SU-DHL-6 (cell line): ENCODE results near the gene WDR86.

Source experiments
- H2AFZ ChIP-seq: fragments of 200-600 bp; sonication (generic); 2 replicates; pipeline ENCODE4 v1.6.1; 2014; ENCODE audit warnings: low read depth, mild to moderate bottlenecking, moderate library complexity, mixed read lengths, antibody characterized with exemption, low read length; ENCODE audit not compliant: severe bottlenecking
- H3F3A ChIP-seq: fragments of 200-600 bp; shearing (Covaris generic); 2 replicates; pipeline ENCODE4 v1.6.0; 2016; ENCODE audit warnings: antibody characterized with exemption, mild to moderate bottlenecking; ENCODE audit not compliant: insufficient read depth
- H3K27ac ChIP-seq: fragments of 200-600 bp; sonication (generic); 2 replicates; pipeline ENCODE4 v1.5.1; 2016; ENCODE audit warnings: low read depth, mild to moderate bottlenecking, low read length, moderate library complexity, mixed read lengths
- H3K27me3 ChIP-seq: fragments of 200-600 bp; sonication (generic), shearing (Covaris generic); 2 replicates; pipeline ENCODE4 v1.6.0; 2014; ENCODE audit warnings: mild to moderate bottlenecking, low read length
- H3K36me3 ChIP-seq: fragments of 200-600 bp; sonication (generic); 2 replicates; pipeline ENCODE4 v1.6.1; 2014; ENCODE audit warnings: mild to moderate bottlenecking, low read length, mixed read lengths
- H3K4me2 ChIP-seq: fragments of 300-600, 200-600 bp; shearing (Covaris generic), sonication (generic); 2 replicates; pipeline ENCODE4 v1.6.0; 2014; ENCODE audit warnings: low read length, low read depth, mild to moderate bottlenecking; ENCODE audit not compliant: poor library complexity, severe bottlenecking
- H3K4me3 ChIP-seq: fragments of 200-600 bp; sonication (generic); 2 replicates; pipeline ENCODE4 v1.5.1; 2014; ENCODE audit warnings: antibody characterized with exemption, low read length, mild to moderate bottlenecking, mixed read lengths; ENCODE audit not compliant: insufficient read depth, poor library complexity, severe bottlenecking
- H3K79me2 ChIP-seq: fragments of 200-600 bp; sonication (generic); 2 replicates; pipeline ENCODE4 v1.6.1; 2014; ENCODE audit warnings: mild to moderate bottlenecking, low read length, moderate library complexity; ENCODE audit not compliant: insufficient read depth
- H3K9ac ChIP-seq: fragments of 200-600 bp; sonication (generic); 2 replicates; pipeline ENCODE4 v1.7.0; 2014; ENCODE audit warnings: mild to moderate bottlenecking, low read length
- H3K9me2 ChIP-seq: fragments of 200-600 bp; sonication (generic); replicated peaks from 2 replicates; pipeline ENCODE4 v1.6.1; 2014; ENCODE audit warnings: low read length; ENCODE audit not compliant: insufficient read depth
- H3K9me3 ChIP-seq: fragments of 200-600 bp; sonication (generic); 2 replicates; pipeline ENCODE4 v1.6.1; 2014; ENCODE audit warnings: low read length, mixed read lengths; ENCODE audit not compliant: insufficient read depth
- H4K20me1 ChIP-seq: fragments of 200-600 bp; sonication (generic); 2 replicates; pipeline ENCODE4 v1.6.1; 2014; ENCODE audit warnings: low read depth, mild to moderate bottlenecking, antibody characterized with exemption, low read length, moderate library complexity, mixed read lengths
- CTCF ChIP-seq: fragments of 200-600 bp; sonication (generic); IDR thresholded peaks from one replicate; pipeline ENCODE4 v1.5.1; 2017; ENCODE audit warnings: antibody characterized with exemption, mild to moderate bottlenecking, low read length, moderate library complexity; ENCODE audit not compliant: insufficient read depth, poor library complexity, severe bottlenecking
- EZH2phosphoT487 ChIP-seq: fragments of 200-600 bp; sonication (generic), shearing (Covaris generic); conservative IDR thresholded peaks from 2 replicates; pipeline ENCODE4 v1.6.1; 2018; ENCODE audit warnings: mild to moderate bottlenecking, antibody characterized with exemption, low read length, moderate library complexity, mixed read lengths

Gene WDR86

DNA sequence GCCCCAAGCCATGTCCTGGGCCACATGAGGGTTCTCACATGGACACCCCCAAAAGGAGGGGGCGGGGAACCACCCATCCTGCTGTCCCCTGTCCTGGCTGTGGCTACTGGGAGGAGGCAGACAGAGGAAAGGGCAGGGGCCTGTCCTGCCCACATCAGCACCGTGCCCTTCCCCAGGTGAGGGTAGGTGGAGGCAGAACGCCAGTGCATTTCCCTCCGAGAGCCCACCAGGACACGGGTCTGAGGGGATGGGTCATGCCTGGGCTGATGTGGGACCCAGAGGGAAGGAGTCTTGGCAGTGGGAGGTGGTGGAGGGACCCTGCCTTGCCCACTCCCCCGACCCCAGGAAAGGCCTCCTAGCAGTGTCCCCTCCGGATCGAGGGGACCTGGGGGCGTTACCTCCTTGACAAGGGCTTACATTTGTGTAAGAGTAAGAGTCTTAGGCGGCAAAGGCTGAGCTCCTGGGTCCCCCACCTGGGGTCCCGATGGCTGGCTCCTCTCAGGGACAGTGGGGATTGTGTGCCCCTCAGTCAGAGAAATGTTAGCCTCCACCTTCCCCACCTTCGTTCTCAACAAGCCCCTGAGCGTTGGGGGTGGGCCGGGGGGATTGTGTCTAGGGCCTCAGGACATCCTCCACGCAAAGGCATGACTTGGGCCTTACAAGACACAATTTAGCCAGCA, 24.0 kb upstream of the WDR86 start:
- no peak overlapping the region for H3K9ac ChIP-seq
- no peaks in the 10 kb centered on the region for H4K20me1 ChIP-seq
- H3K27ac ChIP-seq = no peak overlapping the region
- no peak for TF ChIP-seq EZH2phosphoT487
- TF ChIP-seq CTCF = no peak
- H3K79me2 ChIP-seq = no peaks in the 10 kb centered on the region
- H3K27me3 ChIP-seq = no peaks in the 10 kb centered on the region
- H3K36me3 ChIP-seq = no peaks in the 10 kb centered on the region
- no peak overlapping the region for H3K4me2 ChIP-seq
- no peak overlapping the region for H3K4me3 ChIP-seq
- no peaks in the 10 kb centered on the region for H3K9me2 ChIP-seq
- no peaks in the 10 kb centered on the region for H3K9me3 ChIP-seq
- H3F3A ChIP-seq = no peaks in the 10 kb centered on the region
- no peak overlapping the region for H2AFZ ChIP-seq

DNA sequence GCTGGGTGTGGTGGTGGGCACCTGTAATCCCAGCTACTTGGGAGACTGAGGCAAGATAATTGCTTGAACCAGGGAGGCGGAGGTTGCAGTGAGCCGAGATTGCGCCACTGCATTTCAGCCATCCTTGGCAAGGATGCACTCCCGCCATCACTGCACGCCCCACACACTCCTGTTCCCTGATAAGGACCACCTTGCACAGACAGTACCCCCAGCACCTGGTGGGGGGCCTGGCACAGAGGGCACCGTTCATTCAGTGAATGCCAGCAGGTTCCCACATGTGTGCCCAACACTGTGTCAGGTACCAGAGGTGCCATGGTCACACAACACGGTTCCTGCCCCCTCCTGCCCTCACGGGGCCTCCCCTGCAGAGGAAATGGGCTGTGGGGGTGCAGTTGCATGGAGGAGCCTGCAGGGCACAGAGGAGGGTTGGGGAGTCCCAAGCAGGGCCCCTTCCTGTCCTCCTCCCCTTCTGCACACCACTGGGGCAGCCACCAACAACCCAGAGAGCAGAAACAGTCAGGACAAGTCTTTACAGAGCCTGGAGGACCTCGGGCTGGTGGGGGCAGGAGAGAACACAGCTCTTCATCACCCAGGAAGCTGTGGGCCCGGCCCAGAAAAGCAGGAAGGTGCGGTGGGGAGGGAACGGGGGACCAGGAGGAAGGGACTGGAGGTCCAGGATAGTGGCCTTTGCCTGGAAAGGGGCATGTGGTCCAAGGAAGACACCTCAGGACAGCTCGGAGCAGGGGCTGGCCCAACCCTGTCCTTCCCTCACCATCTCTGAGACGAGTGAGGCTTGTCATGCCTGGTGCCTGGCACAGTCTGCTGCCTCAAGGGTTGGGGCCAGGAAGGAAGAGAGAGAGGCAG, 23.1 kb upstream of the WDR86 start:
- Histone ChIP-seq H3K36me3 (no peaks in the 10 kb centered on the region), H3K27me3 (no peaks in the 10 kb centered on the region), H2AFZ (no peak overlapping the region), H3K27ac (no peak overlapping the region), H3K4me3 (no peak overlapping the region), H3K9me2 (no peaks in the 10 kb centered on the region), H3K4me2 (no peak overlapping the region), H3K79me2 (no peaks in the 10 kb centered on the region), H3F3A (no peaks in the 10 kb centered on the region), H3K9me3 (no peaks in the 10 kb centered on the region), H3K9ac (no peak overlapping the region), H4K20me1 (no peaks in the 10 kb centered on the region)
- no peak for TF ChIP-seq EZH2phosphoT487

DNA sequence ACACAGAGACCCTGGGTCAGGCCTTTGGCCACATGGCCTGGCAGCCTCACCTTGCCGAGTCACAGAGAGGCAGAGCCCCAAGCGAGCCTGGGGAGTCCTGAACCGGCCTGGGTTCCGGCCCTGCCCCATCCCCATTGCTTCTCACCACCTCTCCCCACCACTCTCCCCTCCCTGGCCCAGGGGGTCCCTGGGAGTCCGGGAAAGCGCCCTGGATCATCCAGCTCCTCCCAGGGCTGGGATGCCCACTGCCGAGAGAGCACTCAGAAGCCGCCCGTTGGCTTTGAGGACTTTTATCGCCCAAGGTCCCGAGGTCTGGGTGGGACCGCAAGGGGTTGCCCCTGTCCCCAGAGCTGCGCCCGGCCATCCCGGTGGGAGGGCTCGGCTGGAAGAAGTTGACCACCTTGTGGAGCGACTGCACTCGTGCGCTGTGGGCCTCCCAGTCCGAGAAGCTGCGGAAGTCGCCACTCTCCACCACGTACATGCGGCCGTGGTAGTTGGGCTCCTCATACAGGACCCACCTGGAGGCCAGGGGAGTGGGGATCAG, 22.0 kb upstream of the WDR86 start:
- H3K27me3 ChIP-seq = no peaks in the 10 kb centered on the region
- TF ChIP-seq CTCF = no peak
- TF ChIP-seq EZH2phosphoT487 = no peak
- H3K9me2 ChIP-seq = no peaks in the 10 kb centered on the region
- no peaks in the 10 kb centered on the region for H3K79me2 ChIP-seq
- no peak overlapping the region for H3K9ac ChIP-seq
- no peak overlapping the region for H3K27ac ChIP-seq
- no peak overlapping the region for H3K4me3 ChIP-seq
- no peaks in the 10 kb centered on the region for H4K20me1 ChIP-seq
- no peaks in the 10 kb centered on the region for H3F3A ChIP-seq
- H3K36me3 ChIP-seq = no peaks in the 10 kb centered on the region
- no peak overlapping the region for H2AFZ ChIP-seq
- no peaks in the 10 kb centered on the region for H3K9me3 ChIP-seq
- H3K4me2 ChIP-seq = no peak overlapping the region

DNA sequence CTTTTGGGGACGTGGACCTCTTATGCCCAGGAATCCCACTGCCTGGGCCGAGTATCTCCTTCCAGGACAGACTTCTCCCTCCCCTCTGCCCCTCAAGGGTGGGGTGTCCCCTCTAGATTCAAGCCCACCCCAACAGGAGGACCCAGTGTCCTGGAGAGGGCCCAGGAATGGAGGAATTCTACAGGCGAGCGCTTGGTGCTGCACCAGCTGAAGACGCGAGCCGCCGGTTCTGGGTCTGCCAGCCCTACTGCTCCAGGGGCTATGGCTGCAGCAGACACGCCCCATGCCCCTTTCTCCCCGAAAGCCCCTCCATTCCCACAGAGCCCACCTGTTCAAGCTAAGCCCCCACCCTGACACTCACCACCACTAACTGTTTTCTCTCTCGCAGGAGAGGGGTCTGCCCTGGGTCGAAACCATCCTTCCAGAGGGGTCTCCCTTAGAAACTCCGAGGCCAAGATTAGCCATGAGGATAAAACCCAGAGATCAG, 21.5 kb upstream of the WDR86 start:
- Histone ChIP-seq H3K36me3 (no peaks in the 10 kb centered on the region), H3K9me3 (no peaks in the 10 kb centered on the region), H3K9me2 (no peaks in the 10 kb centered on the region), H3K27ac (no peak overlapping the region), H3K4me2 (no peak overlapping the region), H3K9ac (no peak overlapping the region), H3K79me2 (no peaks in the 10 kb centered on the region), H3K4me3 (no peak overlapping the region), H4K20me1 (no peaks in the 10 kb centered on the region), H3K27me3 (no peaks in the 10 kb centered on the region), H3F3A (no peaks in the 10 kb centered on the region), H2AFZ (no peak overlapping the region)
- TF ChIP-seq CTCF (no peak), EZH2phosphoT487 (no peak)
